ENCODE data around the gene LAMTOR4.
A peak's percentile ranks its signal among the peaks of the same experiment; 100 is the strongest.

The LAMTOR4 gene

DNA sequence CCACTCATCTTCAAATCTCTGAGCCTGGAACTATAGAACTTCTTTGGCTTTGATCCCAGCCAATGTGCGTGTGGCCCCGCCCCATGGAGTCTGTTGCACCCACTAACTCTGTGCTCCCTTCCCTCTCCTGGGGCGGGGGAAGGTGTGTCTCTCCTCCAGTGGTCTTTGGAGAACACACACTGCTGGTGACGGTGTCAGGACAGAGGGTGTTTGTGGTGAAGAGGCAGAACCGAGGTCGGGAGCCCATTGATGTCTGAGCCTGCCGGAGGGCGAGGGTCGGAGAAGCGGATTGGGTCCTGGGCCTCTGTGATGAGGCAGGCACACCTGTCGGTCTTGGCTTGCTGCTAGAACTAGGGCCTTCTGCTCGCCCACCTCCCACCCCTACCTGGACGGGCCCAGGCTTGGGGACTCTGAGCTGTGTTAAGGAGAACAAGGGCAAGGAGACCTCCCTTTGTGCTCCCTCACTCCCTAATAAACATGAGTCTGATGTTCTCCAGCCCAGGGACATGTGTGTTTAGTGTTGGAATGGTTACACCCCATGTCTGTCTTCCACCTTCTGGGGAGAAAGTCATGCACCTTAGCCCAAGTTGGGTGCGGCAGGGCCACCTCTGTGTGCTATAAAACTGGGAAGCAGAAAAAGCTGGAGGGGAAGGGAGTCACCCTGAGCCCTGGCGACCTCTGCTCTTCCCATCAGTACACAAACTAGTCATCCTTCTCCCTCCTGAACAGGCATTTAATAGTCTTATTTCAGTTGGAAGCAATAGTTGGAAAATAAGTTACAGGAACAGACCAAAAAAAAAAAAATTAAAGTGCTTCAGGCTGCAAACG, 5.2 kb downstream of the LAMTOR4 start:
- DNase-seq (ENCODE audit: low spot score) = no peak

DNA sequence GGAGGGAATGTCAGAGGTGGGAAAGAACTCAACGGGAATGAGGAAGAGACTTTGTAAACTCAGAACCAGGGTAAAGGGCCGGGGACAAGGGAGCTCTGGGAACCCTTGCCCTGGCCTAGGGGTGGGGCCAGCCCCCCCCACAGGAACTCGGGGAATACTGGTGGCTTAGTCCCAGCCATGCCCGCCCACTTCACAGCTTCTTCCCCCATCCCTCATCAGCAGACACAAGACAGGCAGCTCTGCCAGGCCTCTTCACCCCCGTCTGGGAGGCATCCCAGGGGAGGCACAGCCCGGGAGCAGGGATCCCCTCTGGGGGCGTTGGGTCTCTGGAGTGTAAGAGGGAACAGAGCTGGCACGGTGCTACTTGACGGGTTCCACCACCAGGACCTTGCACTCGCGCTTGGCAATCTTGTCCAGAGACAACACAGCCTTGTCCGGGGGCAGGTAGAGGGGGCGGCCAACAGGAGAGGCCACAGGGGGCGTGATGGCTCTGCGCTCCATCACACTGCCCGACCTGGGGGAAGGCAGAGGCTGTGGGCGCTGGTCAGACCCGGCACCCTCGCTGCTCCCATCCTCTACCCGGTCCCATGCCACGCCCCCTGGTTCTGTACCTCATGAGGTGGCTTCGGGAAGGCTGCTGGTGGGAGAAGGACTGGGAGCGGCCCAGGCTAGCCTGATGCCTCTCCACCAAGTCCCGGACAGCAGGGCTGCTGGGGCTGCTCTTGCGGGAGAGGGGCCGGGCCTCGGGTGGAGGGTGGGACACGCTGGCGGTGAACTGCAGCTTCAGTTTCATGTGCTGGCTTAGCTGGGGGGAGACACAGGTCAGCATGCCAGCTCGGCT, 6.2 kb downstream of the LAMTOR4 start:
- no peak for DNase-seq (ENCODE audit: low spot score)

DNA sequence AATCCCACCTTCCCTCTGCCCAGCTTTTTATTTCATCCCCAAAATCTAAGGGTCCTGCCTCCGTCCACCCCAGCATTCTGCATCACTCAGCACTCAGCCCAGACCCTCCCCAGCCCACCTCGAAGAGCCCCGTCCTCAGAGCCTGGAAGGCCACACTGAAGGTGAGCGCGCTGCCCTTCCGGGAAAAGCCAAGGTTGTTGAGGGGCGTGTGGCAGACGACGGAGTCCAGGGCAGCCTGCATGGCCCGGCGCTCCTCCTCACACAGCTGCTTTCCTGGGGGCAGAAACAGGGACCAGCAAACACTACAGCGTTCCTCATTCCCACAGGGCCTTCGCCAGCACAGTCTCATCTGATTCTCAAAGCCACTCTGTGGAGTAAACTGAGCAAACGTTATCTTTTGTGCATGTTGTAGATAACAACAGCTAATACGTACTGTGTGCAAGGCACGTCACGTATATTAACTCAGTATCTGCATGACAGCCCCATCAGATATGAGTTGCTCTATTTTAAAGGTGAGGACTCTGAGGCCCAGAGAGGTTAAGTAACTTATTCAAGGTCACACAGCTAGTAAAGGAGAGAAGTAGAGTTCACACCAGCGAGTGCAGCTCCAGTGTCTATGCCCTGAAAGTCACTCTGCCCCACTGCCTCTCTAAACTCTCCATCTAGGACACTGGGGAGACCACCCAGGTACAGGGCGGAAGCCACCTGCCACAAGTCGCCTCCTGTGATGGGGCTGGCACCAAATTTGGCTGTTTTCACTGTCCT, 7.0 kb downstream of the LAMTOR4 start:
- no peak for DNase-seq (ENCODE audit: low spot score)

DNA sequence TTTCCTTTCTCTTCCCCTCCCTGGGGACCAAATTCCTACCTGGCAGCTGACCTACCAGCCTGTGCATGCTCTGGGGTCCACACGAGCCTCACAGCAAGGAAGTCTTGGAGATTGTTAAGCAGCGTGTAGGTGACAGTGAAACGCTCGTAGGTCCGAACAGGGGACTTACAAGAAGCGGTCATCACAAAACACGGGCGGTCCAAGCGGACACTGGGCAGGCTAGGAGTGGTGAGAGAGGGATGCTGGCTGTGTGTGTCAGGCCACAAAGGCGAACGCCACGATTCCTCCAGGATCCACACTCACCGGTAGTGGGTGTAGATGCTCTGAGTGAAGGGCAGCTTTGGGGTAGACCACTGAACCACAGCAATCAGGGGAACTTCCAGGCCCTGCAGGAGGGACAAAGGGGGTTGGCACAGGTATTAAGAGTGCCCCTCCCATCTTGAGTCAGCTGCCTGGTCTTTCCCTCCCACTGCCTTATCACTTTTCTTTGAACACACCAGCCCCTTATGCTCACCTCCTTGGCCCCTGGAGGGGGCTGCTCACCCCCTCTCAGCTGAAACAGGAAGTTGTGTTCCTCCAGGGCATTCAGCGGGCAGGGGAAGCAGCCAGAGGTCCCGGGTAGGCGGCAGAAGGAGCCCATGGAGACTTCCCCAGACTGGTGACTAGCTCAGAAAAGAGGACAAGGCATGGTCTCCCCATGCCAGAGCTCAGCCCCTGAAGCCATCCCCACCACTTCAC, 7.8 kb downstream of the LAMTOR4 start:
- DNase-seq (ENCODE audit: low spot score) = no peak

DNA sequence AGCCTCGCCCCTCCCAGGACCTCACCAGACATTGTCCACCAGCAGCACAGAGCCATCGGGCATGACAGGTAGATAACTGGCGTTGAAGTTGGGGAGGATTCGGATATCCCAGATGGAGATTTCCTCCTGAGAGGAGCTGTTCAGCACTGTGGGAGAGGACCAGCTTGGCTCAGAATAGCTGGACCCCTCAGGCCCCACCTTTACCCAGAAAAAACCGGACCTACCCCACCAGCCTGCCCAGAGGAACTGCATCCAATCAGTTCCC, 8.3 kb downstream of the LAMTOR4 start:
- DNase-seq (ENCODE audit: low spot score) = no peak

DNA sequence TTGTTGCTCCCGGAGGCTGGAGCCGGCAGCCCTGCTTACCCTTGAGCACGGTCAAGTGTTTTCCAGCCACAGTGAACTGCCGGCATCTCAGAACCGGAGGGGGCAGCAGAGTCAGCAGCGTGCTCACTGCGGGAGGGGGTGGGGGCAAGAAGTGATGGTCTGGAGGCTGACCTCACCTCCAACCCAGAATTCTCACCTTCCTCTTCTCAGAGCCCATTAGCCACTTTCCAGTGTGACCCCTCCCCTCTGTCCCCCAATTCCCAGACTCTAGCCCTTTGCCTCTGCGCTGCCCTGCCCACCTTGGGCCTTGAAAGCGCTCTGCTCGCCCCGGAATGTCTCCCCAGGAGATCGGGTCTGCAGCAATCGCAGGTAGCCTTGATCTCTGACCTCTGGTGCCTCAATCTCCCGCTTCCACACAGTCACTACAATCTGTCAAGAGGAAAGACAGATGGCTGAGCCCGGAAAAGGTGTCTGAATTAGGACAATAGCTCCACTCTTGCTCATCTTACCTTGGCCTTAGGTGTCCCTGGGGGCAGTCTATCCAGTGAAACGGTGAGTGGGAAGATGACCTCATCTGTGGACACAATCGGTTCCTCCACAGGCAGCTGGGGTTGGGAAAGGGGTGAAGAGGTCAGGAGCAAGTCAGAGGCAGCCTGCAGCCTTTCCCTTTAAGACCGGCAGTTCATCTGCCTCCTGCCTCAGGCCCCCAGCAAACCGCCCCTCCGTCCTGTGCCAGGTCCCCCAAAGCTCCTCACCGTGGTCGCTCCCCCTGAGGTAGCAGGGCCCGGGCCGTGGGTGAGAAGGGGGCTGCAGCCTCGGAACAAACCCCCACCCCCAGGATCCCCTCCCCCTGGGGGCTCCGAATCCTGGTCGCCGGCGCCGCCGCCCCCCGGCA, 8.9 kb downstream of the LAMTOR4 start:
- DNase-seq (ENCODE audit: low spot score) = peak; percentile 94

DNA sequence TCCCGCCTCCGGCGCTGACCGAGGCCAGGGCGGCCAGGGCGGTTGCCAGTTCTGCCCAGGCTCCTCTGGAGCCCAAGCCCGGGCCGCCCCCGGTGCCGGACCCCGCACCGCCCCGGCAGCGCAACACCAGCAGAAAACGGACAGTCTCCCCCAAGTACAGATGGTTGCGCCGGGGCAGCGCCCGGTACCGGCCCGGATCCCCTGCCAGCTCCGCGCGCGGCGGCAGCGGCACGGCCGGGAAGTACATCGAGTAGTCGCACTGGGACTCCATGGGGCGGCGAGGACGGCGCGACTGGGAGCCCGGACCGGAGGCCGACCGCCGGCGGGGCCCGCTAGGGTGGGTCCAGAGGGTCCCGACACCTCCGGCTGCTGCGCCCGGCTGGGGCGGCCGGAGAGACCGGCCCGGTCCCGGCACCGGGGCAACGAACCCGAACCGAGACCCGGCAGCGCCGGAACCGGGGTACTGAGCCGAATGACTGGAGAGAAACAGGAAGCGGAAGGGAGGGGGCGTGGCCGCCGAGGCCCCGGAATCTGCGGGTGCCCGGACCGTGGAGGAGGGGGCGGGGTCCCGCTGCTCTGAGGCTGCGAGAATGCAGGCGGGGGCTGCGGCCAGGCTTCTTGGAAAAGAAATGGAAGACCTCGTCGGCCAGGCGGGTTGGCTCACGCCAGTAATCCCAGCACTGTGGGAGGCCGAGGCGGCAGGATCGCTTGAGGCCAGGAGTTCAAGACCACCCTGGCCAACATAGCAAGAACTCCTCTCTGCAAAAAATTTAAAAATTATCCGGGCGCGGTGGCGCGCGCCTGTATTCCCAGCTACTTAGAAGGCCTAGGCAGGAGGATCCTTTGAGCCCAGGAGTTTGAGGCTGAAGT, 9.7 kb downstream of the LAMTOR4 start, which contains the start of gene TRAPPC14:
TRAPPC14 (minus strand) TSS at position 495 of the 870 bp plus-strand sequence; CDS start at position 271, 224 bp downstream.
- DNase-seq (ENCODE audit: low spot score) = peak; percentile 82

DNA sequence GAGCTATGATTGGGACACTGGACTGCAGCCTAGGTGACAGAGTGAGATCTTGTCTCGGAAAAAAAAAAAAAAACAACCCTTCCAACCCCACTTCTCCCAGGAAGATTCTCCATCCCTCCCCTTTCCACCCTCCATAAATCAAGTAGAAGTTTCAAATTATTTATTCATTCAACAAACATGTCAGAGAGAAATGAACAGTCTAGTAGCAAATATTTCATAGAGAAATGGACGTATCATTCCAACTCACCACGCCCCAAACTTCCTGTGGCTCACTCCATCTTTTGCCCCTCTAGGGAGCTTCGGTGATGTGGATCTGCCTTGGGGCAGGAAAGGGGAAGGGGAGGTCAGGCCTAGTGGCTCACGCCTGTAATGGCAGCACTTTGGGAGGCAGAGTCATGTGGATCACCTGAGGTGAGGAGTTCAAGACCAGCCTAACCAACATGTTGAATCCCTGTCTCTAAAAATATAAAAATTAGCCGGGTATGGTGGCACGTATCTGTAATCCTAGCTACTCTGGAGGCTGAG, 10.4 kb downstream of the LAMTOR4 start:
- no peak for DNase-seq (ENCODE audit: low spot score)

DNA sequence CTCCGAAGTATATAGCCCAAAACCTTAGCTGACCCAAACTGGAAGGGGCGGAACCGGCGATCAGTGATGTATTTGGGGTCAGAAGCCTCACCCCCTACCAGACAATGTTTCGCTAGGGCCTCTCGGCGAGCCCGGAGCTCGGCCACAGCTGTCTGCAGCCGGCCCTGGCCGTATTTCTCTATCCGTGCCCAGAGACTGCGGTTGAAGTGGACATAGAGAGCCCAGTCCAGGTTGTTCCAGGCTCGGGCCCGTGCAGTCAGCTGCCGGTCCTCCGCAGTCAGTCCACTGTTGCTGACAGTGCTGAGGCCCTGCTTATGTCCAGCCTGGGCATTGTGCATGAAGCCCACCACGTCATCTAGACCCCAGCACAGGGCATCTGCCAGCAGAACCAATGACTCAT, 11.3 kb downstream of the LAMTOR4 start:
- DNase-seq (ENCODE audit: low spot score) = no peak

DNA sequence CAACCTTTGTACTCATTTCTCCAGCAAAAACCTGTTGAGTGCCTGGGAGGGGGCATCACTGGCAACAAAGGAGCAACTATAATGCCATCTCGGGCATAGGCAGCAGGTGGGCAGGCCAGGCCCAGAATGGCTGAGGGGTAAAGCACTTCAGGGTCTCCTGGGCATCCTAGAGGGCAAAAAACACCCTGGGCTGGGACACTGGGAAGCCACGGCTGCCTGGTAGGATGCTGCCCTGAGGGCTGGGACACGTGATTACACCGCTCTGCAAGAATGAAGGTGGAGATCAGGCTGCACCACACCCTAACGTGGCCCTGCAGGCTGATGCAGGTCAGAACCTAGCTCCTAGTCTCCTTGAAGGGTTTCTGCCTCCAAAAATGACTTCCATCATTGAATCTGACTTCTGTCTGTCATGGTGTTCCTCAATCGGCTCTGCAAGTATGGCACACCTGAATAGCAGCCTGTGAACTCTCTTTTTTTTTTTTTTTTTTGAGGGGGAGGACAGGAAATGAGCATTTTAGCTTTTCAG, 14.4 kb downstream of the LAMTOR4 start:
- DNase-seq (ENCODE audit: low spot score) = peak; percentile 39

DNA sequence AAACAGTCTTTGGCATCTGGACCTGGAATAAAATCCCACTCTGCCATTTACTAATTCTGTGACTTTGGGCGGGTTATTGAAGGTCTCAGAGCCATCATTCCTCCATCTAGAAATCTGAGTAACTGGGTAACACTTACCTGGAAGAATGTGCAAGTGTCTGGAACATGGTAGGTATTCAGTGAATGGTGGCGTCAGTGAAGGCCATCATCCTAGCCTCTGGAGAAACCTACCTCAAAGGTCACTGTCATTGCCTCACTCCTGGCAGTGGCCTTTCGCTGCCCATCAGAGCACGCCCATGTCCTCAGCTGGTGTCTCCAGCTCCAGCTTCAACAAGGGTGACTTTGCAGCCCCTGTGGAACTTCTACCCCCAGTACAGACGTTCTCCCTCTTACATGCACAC, 15.2 kb downstream of the LAMTOR4 start:
- no peak for DNase-seq (ENCODE audit: low spot score)

DNA sequence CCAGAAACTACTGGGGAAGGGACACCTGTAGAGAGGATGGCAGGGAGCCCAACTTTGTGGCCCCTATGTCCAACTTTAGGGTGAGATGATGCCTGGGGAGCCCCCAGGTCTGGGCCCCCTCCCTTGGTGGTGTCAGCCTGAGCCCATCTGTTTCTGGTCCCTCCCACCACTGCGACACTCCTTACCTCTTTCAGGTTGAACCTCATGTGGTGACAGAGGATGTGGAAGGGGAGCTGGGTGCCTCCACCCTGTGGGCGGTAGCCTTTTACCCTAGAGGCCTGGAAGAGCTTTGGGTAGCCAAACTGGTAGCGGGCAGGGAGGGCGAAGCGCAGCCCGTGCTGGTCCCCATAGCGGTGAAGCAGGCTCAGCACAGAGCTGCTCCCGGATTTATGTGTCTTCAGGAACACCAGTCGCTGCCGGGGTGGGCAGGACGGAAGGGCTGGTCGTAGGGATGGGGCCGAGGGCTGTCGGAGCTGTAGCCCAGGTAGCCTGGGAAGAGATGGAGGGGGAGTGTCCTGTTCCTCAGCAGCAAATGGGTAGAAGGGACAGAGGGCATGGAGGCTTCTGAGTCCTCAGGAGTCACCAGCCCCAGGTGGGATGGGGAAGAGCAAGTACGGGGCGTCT, 17.7 kb downstream of the LAMTOR4 start:
- DNase-seq (ENCODE audit: low spot score) = no peak

DNA sequence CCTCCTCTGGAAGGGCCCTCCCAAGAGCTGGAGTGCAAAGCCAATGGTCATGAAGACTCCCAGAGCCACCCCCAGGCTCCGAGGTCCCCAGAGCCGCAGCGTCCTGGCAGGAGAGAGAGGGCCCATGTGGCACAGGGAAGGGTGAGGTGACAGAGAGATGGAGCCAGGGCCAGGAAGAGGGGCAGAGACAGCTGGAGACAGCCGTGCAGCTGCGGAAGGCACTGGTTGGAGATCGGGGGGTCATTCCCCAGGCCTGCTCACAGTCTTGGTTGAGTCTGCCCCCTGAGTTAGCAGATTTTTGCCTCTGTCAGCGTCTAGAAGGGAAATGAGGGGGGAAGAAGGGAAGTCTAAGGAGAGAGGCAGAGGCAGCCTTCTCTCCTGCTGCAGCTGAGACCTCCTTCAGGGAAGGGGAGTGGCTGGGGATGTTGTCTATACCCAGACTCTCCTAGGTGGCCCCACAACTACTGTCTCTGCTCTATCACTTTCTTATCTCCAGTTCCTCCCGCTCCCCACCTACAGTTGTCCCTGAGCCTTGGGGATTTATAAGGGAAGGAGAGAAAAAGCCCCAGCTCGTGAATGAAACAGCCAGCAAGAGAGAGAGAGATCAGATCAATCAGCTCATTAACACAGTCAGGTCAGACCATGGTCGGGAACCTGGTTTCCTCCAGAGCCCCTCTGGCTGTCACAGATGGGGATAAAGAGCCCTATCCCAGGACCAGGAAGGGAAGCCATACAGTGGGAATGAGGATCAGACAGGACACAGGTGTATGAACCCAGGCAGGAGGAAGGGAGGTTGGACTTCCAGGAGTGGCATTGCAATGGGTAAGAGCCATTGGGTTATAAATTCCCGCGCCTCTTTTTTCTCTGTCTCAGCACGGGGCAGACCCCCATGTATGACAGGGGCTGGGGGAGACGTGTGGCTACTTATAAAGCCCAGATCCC, 18.5 kb downstream of the LAMTOR4 start:
- DNase-seq (ENCODE audit: low spot score) = no peak

DNA sequence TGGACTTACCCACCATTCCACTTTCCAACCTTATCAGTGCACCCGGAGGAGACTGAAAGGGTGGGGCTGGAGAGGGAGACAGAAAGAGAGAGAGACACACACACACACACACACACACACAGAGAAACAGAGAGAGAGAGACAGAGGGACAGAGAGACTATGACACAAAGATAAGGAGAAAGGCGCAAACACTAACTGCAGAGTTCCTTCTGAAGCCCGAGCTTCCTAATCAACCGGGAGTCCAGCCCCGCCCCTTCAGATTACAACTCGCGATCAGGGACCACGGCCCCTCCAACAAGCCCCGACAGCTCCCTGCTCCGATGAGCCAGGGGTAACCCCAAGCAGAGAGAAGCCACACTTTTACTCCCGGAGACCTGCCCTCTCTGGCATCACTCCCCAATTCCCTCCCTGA, 19.2 kb downstream of the LAMTOR4 start:
- DNase-seq (ENCODE audit: low spot score) = no peak

DNA sequence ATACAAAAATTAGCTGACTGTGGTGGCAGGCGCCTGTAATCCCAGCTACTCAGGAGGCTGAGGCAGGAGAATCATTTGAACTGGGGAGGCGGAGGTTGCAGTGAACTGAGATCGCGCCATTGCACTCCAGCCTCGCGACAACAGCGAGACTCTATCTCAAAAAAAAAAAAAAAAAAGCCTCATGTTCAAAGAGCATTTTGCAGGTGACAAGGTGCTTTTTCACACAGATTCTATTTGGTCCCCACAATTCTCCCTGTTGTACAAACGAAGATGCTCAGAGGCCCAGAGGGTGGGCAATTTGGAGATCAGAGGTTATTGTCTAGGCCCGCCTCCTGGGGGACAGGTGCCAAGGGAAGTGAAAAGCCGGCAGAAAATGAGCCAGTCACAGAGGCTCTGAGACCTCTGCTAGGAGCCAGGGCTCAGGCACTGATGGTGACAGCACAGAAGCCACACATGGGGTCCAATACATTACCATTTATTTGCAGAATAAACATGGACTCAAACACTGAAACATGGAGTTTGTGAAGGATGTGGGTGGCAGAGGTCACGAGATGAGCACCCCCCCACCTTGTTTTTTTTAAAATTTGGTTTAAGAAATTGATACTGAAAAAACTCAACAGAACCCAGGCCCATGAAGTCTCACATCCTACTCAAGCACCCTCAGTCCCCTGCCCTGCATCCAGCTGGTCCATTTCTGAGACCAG, 20.6 kb downstream of the LAMTOR4 start:
- DNase-seq (ENCODE audit: low spot score) = no peak

DNA sequence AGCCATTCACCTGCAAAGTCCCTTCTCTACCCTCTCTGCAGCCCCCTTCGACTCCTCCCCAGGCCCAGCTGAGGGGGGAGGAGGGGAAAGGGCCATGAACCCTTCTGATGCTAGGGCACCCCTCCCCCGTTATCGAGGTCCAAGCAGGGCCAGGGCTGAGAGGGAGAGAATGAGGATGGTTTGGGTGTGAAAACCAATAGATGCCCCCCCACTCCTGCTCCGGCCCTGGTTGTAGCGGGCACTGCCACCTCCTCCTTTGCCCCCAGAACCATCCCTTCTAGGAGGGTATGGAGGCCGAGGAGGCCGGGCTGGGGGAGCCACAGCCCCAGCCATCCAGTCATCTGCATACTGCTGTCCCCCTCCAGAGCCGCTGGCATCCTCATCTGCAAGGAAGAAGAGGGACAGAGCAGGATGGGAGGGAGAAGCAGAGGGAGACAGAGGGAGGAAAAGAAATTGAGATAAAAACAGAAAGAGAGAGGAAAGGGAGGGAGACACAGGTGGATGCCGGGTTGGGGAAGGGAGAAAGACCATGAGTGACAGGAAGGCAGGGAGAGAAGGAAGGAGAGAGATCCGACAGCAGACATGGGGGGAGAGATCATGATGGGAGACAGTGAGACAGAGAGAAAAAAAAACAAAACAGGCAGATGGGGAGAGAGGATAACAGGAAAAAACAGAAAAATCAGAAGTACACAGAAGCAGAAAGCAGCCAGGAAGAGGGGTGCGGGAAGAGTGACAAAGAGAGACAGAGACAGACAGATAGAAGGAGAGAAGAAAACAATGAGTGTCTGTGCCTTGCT, 21.6 kb downstream of the LAMTOR4 start:
- no peak for DNase-seq (ENCODE audit: low spot score)
